Neural cell (in vitro differentiated cells): ENCODE results near the gene TMEM245.

Source experiments
- CTCF ChIP-seq: fragments of 450-650 bp; IDR thresholded peaks from 2 replicates; pipeline ENCODE4 v1.5.1; 2014; ENCODE audit warnings: antibody characterized with exemption, mild to moderate bottlenecking, moderate library complexity; ENCODE audit not compliant: poor library complexity, severe bottlenecking
- POLR2AphosphoS5 ChIP-seq: IDR thresholded peaks from 2 replicates; pipeline ENCODE4 v1.6.1; 2012
- REST ChIP-seq: IDR thresholded peaks from 2 replicates; pipeline ENCODE4 v1.6.1; 2012; ENCODE audit warnings: borderline replicate concordance

- TF ChIP-seq POLR2AphosphoS5 (no peak), REST (no peak), CTCF (no peak)
Measured at GRCh38 chr9:109048822-109049221, 70.9 kb downstream of the TMEM245 start.
